ENCODE data around the gene SUGCT.
"Not testable (repeated sequence)": the region's sequence is repeated elsewhere in the genome, so short reads cannot be mapped to it uniquely, and the experiment has no call there.

SUGCT gene

GRCh38 chr7:40199076-40199802 is 64.4 kb downstream of the SUGCT start:
- DNase-seq (ENCODE audit: low read depth in 2 of 2, low spot score in 1 of 2): no peak

- no peak for DNase-seq (ENCODE audit: low read depth in 2 of 2, low spot score in 1 of 2)
Observed at GRCh38 chr7:40200791-40201190, 66.0 kb downstream of the SUGCT start.

- no peak for DNase-seq (ENCODE audit: low read depth in 2 of 2, low spot score in 1 of 2)
Observed at GRCh38 chr7:40202851-40203250, 68.0 kb downstream of the SUGCT start.

- no peak for DNase-seq (ENCODE audit: low read depth in 2 of 2, low spot score in 1 of 2)
Observed at GRCh38 chr7:40204581-40204980, 69.8 kb downstream of the SUGCT start.

- DNase-seq (ENCODE audit: low read depth in 2 of 2, low spot score in 1 of 2): no peak
Observed at GRCh38 chr7:40205992-40206391, 71.2 kb downstream of the SUGCT start.

GRCh38 chr7:40211276-40212003 is 76.6 kb downstream of the SUGCT start:
- DNase-seq (ENCODE audit: low read depth in 2 of 2, low spot score in 1 of 2): no peak

GRCh38 chr7:40213291-40213690 is 78.5 kb downstream of the SUGCT start:
- DNase-seq (ENCODE audit: low read depth in 2 of 2, low spot score in 1 of 2): no peak

GRCh38 chr7:40213856-40214255 is 79.1 kb downstream of the SUGCT start:
- DNase-seq (ENCODE audit: low read depth in 2 of 2, low spot score in 1 of 2): no peak

- not testable (repeated sequence) for DNase-seq (ENCODE audit: low read depth in 2 of 2, low spot score in 1 of 2)
Observed at GRCh38 chr7:40218612-40219011, 83.8 kb downstream of the SUGCT start.

- DNase-seq (ENCODE audit: low read depth in 2 of 2, low spot score in 1 of 2): no peak
Observed at GRCh38 chr7:40219917-40220316, 85.1 kb downstream of the SUGCT start.

- DNase-seq (ENCODE audit: low read depth in 2 of 2, low spot score in 1 of 2): no peak
Observed at GRCh38 chr7:40220421-40220911, 85.7 kb downstream of the SUGCT start.

- no peak for DNase-seq (ENCODE audit: low read depth in 2 of 2, low spot score in 1 of 2)
Observed at GRCh38 chr7:40221836-40222235, 87.0 kb downstream of the SUGCT start.

GRCh38 chr7:40223451-40224127 is 88.8 kb downstream of the SUGCT start:
- DNase-seq (ENCODE audit: low read depth in 2 of 2, low spot score in 1 of 2): no peak

GRCh38 chr7:40230101-40230500 is 95.3 kb downstream of the SUGCT start:
- no peak for DNase-seq (ENCODE audit: low read depth in 2 of 2, low spot score in 1 of 2)

GRCh38 chr7:40231796-40232195 is 97.0 kb downstream of the SUGCT start:
- no peak for DNase-seq (ENCODE audit: low read depth in 2 of 2, low spot score in 1 of 2)

- no peak for DNase-seq (ENCODE audit: low read depth in 2 of 2, low spot score in 1 of 2)
Observed at GRCh38 chr7:40232242-40232893, 97.6 kb downstream of the SUGCT start.

- no peak for DNase-seq (ENCODE audit: low read depth in 2 of 2, low spot score in 1 of 2)
Observed at GRCh38 chr7:40234046-40234445, 99.2 kb downstream of the SUGCT start.

- DNase-seq (ENCODE audit: low read depth in 2 of 2, low spot score in 1 of 2): no peak
Observed at GRCh38 chr7:40234666-40235065, 99.9 kb downstream of the SUGCT start.

- no peak for DNase-seq (ENCODE audit: low read depth in 2 of 2, low spot score in 1 of 2)
Observed at GRCh38 chr7:40237731-40238130, 102.9 kb downstream of the SUGCT start.

GRCh38 chr7:40239755-40240303 is 105.0 kb downstream of the SUGCT start:
- no peak for DNase-seq (ENCODE audit: low read depth in 2 of 2, low spot score in 1 of 2)

GRCh38 chr7:40243076-40243475 is 108.3 kb downstream of the SUGCT start:
- DNase-seq (ENCODE audit: low read depth in 2 of 2, low spot score in 1 of 2): no peak

Measured in stimulated activated CD8-positive, alpha-beta memory T cell treated with anti-CD3 and anti-CD28 coated beads, Interleukin-4, amount 100 ng/mL, for 4 hours (primary cell).